Parathyroid adenoma (tissue), 2 donors: ENCODE measurements around the gene TACO1.

Experiments
- H2AFZ ChIP-seq: fragments of 300-600 bp; sonication (generic); one replicate; pipeline ENCODE4 v1.7.0; 2017; ENCODE audit warnings: antibody characterized with exemption, mild to moderate bottlenecking
- H3K27ac ChIP-seq: fragments of 300-600 bp; sonication (generic); one replicate; pipeline ENCODE4 v1.7.0; 2017
- H3K27me3 ChIP-seq: fragments of 300-600 bp; sonication (generic); one replicate; pipeline ENCODE4 v1.7.0; 2017; ENCODE audit warnings: low read length; ENCODE audit not compliant: control insufficient read depth, insufficient read depth
- H3K36me3 ChIP-seq: fragments of 300-600 bp; sonication (generic); one replicate; pipeline ENCODE4 v1.7.0; 2017; ENCODE audit warnings: low read length; ENCODE audit not compliant: control insufficient read depth, insufficient read depth
- H3K4me1 ChIP-seq: fragments of 300-600 bp; sonication (generic); one replicate; pipeline ENCODE4 v1.7.0; 2017; ENCODE audit warnings: control low read depth
- H3K4me2 ChIP-seq: fragments of 300-600 bp; sonication (generic); one replicate; pipeline ENCODE4 v1.7.0; 2017; ENCODE audit warnings: low read length
- H3K4me3 ChIP-seq: fragments of 300-600 bp; sonication (generic); one replicate; pipeline ENCODE4 v1.7.0; 2017; ENCODE audit warnings: low read depth, low read length
- H3K79me2 ChIP-seq: fragments of 300-600 bp; sonication (generic); one replicate; pipeline ENCODE4 v1.7.0; 2017; ENCODE audit warnings: control low read depth
- H3K9ac ChIP-seq: fragments of 300-600 bp; sonication (generic); one replicate; pipeline ENCODE4 v1.7.0; 2017; ENCODE audit warnings: mild to moderate bottlenecking
- H3K9me3 ChIP-seq: fragments of 300-600 bp; sonication (generic); one replicate; pipeline ENCODE4 v1.7.0; 2017; ENCODE audit warnings: low read length; ENCODE audit not compliant: control insufficient read depth
- CTCF ChIP-seq: fragments of 300-600 bp; sonication (generic); IDR thresholded peaks from one replicate; pipeline ENCODE4 v1.7.0; 2017; ENCODE audit warnings: antibody characterized with exemption, mild to moderate bottlenecking
- donor health status: primary hyperparathyroidism.

The TACO1 gene

GRCh38 chr17:63568563-63568962, 32.1 kb upstream of the TACO1 start:
- Histone ChIP-seq H3K9me3 (no peaks in the 10 kb centered on the region), H2AFZ (no peak overlapping the region), H3K27ac (no peak overlapping the region), H3K79me2 (peaks cover 60% of the 10 kb centered on the region), H3K4me2 (no peak overlapping the region), H3K4me3 (no peak overlapping the region), H3K27me3 (no peaks in the 10 kb centered on the region), H3K9ac (no peak overlapping the region), H3K36me3 (no peaks in the 10 kb centered on the region), H3K4me1 (peaks cover 5% of the 10 kb centered on the region)
- TF ChIP-seq CTCF, result no peak

- Histone ChIP-seq H3K27me3 (no peaks in the 10 kb centered on the region), H3K79me2 (peaks cover 44% of the 10 kb centered on the region), H3K36me3 (no peaks in the 10 kb centered on the region), H3K4me2 (no peak overlapping the region), H3K4me1 (peaks cover 8% of the 10 kb centered on the region), H2AFZ (no peak overlapping the region), H3K9ac (no peak overlapping the region), H3K9me3 (no peaks in the 10 kb centered on the region), H3K27ac (no peak overlapping the region), H3K4me3 (no peak overlapping the region)
- TF ChIP-seq CTCF, result no peak
Measured at GRCh38 chr17:63571632-63572310, 28.9 kb upstream of the TACO1 start.

- H3K9ac ChIP-seq, result no peak overlapping the region
- H3K27me3 ChIP-seq, result no peaks in the 10 kb centered on the region
- no peaks in the 10 kb centered on the region for H3K9me3 ChIP-seq
- no peak overlapping the region for H3K4me3 ChIP-seq
- no peaks in the 10 kb centered on the region for H3K36me3 ChIP-seq
- peaks cover 12% of the 10 kb centered on the region for H3K4me1 ChIP-seq
- H3K79me2 ChIP-seq, result peaks cover 36% of the 10 kb centered on the region
- peak; percentile 30 for TF ChIP-seq CTCF
- no peak overlapping the region for H2AFZ ChIP-seq
- no peak overlapping the region for H3K4me2 ChIP-seq
- no peak overlapping the region for H3K27ac ChIP-seq
Measured at GRCh38 chr17:63573634-63574033, 27.1 kb upstream of the TACO1 start.

- Histone ChIP-seq H3K9me3 (no peaks in the 10 kb centered on the region), H3K79me2 (peaks cover 25% of the 10 kb centered on the region), H3K36me3 (no peaks in the 10 kb centered on the region), H3K9ac (no peak overlapping the region), H3K4me1 (peaks cover 9% of the 10 kb centered on the region), H3K4me2 (no peak overlapping the region), H3K27me3 (no peaks in the 10 kb centered on the region), H3K27ac (peak overlapping the region; percentile 6), H2AFZ (no peak overlapping the region), H3K4me3 (no peak overlapping the region)
- no peak for TF ChIP-seq CTCF
Measured at GRCh38 chr17:63578027-63578768, 22.5 kb upstream of the TACO1 start.
